HG03342 (cell line): ENCODE results near the gene TNK2.

Source experiments
- ATAC-seq: cut with Tn5 transposase; IDR thresholded peaks from one replicate; pipeline ENCODE4 v1.9.1; 2021; ENCODE audit warnings: mild to moderate bottlenecking, moderate library complexity; ENCODE audit not compliant: unreplicated experiment

The TNK2 gene

DNA sequence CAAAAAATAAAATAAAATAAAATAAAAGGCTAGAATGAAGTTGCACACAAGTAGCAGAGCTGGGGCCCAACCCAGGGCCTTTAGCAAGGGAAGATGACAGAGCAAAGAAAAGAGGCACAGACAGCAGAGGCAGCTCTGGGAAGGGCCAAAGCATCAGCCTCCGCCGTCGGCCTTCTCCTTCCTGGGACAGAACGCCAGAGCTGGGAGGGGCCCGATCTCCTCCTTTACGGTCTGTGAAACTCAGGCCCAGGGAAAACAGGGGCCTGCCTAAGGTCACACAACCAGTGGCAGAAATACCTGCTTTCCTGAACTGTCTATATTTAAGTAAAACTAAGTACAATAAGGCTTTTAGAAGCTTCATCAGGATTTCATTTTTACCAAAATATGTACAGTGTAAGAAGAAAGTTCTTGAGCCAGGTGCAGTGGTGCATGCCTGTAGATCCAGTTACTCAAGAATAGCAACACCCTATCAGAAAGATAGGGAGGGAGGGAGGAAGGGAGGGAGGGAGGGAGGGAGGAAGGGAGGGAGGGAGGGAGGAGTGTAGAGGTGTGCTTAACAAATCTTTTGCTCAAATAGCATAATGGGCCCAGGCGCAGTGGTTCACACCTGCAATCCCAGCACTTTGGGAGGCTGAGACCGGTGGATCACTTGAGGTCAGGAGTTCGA, 53.6 kb downstream of the TNK2 start:
- no peak for ATAC-seq

DNA sequence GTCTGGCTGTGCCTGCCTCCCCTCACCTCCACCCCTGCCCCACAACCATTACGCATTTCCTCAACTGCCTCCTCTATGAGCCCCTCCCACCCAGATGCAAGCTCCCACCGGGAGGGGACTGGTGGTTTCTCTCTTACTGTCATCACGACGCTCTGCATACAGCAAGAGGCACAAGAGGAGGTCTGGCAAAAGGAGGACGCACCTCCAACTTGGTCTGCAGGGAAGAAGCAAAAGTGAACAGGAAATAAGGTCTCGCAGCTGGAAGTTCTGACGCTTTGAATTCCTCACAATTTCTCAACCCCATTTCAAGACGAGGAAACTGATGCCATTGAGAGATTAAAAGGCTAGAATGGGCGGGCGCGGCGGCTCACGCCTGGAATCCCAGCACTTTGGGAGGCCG, 54.4 kb downstream of the TNK2 start:
- no peak for ATAC-seq

DNA sequence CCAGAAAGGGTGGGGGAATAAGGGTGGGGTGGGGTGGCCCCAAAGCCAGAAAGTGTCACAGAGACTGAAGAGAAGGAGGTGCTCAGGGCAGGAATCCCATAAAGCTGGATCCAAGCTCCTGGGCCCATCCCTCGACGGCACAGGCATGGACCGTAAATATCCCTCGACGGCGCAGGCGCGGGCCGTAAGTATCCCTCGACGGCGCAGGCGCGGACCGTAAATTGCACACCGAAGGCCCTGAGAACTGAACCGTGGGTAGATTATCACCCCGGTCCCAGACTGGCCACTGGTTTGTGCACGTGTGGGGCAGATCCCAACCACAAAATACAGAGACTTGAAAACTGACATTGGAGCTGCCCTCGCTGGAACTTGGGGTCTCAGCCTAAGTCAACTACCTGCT, 55.3 kb downstream of the TNK2 start:
- ATAC-seq, result no peak

DNA sequence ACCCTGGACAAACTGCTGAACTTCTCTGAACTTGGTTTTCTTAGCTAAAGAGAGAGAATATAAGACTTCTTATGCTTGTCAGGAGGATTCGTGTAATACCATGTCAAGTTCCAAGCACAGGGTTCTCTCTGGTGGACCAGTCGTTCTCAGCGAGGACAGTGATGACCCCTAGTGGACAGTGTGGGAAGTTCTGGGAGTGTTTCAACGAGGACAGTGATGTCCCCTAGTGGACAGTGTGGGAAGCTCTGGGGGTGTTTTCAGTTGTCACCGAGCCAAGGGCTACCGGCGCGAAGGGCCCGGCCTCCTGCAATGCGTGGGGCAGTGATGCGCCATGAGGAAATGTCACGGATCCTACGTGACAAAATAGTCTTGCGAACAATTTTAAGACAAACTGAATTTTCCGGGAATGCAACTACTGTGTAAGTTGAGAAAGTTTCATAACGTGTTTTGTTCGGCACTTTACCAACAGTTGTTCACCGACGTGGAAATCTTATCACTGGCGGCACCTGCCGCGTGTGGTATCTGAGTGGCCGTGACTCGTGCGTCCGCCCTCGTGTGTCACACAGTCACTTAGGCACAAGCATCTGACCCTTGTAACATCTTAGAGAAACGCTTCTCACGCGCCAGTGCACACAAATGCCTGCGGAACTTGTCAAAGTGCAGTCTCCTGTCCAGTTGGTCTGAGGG, 57.4 kb downstream of the TNK2 start:
- ATAC-seq, result peak; percentile 89

DNA sequence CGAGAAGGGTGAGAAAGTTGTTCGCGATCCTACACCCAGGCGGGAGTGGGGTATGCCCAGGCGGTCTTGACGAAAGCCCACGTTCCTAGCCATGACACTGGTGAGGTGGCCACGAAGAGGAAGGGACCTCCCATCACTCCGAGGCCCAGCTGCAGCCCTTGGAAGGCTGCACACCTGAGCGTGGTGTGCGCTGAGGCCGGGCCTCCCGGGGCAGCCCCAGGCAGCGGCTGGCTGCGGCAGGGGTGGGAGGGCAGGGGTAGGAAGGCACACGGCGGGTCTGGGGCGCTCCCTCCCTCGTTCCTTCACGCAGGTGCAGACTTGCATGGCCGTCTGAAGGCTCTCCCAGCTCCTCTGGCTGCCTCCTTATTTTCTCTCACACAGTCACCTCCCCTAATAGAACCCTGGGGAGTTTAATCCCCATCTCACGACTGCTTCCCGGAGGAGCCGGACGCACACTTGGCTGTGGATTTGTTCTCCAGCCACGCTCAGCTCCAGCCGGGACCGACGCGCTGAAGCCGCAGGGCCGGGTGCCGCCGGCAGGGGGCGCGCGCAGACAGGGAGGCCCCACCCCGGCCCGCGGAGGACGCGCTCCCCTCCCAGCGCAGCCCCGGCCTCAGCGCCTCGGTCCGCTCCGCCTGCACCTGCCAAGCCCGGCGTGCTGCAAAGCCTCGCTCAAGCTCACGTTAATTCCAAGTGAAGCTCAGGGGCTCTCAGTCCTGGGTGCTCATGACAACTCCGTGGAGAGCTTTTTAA, 58.9 kb downstream of the TNK2 start:
- no peak for ATAC-seq

DNA sequence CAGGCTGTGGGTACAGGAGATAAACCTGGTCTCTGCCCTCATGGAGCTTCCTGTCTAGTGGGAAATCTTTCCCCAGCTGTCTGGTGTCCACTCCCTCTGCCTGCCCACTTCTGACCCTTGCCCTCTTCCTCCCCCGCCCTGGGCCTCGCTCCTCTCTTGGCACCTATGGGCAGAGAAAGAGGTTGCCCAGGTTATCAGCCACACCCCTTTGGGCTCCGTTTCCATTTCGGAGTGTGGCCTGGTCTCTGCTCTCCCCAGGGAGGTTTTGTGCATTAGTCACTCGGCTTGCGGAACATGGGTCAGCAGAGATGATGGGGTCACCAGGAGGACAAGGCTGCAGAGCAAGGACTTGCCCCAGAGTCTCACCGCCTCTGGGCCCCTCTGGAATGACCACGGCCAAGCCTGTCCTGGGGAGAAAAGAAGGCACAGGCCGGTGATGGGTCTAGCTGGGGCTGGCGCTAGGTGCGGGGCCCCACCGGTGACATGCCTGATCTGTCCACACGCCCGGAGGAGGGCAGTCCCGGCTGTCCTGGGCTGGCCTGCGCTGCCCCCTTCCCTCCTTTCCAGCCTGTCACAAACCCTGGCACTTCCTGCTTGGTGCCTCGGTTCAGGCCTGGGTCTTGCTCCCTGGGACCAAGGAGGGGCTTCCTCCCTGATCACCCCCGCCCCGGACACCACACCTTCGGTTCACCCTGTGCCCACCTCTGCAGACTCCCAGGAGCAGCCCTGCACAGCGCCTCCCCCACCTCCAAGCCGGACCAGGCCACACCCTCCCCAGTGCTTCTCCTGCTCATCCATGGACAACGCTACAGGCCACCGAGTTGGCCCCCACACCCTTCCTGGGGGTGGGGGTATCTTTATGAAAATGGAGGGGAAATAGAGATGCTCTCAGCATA, 61.0 kb downstream of the TNK2 start:
- ATAC-seq, result no peak

DNA sequence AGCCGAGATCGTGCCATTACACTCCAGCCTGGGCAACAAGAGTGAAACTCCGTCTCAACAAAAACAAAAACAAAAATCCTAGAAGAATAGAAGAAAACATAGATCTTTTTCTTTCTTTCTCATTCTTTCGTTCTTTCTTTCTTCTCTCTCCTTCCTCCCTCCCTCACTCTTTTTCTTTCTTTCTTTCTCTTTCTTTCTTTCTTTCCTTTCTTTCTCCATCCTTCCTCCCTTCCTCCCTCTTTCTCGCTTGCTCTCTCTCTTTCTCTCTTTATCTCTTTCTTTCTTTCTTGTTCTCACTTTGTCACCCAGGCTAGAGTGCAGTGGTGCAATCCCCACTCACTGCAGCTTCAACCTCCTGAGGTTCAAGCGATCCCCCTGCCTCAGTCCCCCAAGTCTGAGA, 62.9 kb downstream of the TNK2 start:
- ATAC-seq, result no peak

DNA sequence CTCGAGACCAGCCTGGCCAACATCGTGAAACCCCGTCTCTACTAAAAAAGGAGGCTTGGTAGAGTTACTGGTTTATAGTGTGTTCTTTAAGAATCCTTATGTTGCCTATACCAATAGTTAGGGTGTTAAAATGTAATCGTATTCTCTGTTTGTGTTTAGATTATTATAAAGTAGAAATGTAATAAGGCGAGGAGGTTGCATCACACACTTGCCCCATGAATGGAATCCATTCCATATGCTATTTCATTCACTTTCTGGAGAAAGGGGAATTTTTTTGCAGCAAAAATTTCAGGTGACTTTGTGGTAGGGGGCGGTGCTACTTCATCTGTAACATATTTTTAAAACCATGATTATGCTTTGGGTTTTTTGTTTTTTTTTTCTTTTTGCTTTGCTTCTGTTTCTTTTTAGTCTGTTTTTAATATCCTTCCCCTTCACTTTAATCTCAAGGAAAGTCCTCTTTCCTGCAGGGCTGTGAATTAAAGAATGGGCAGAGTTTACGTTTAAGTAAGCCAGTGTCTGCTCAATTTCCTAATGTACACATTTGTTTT, 63.6 kb downstream of the TNK2 start:
- ATAC-seq, result no peak

DNA sequence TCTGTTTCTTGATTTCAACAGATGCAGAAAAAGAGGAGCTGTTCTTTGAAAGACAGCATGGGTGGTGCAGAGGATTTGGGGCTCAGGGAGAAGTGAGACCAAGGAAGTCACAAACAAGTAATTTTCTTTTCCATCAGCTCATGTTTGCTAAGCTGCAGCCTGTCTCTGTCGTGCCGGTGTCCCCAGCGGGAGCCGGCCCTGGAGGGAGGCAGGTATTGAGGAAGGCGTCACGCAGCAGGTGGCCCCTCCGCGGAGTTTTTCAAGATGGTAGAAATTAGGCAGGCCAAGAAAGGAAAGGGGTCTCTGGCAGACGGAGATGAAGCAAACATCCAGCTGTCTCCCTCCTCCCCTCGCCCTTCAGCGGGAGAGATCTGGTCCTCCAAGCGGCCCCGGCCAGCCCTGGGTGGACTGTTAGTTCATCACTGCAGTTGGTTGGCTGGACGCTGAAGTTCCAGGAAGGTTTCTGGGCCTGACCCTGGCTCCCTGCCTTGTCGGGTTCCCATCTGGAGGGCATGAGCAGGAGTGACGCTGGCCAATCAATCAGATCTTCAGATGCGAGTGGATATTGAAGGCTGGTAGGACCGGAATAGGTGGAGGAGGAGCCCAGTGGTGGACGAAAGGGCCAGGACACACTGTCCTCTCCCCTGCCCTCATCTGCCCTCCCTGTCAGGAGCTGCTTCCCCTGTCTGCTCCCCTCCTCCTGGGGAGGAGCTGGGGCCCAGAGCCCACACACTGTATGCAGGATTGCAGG, 68.9 kb downstream of the TNK2 start:
- no peak for ATAC-seq

DNA sequence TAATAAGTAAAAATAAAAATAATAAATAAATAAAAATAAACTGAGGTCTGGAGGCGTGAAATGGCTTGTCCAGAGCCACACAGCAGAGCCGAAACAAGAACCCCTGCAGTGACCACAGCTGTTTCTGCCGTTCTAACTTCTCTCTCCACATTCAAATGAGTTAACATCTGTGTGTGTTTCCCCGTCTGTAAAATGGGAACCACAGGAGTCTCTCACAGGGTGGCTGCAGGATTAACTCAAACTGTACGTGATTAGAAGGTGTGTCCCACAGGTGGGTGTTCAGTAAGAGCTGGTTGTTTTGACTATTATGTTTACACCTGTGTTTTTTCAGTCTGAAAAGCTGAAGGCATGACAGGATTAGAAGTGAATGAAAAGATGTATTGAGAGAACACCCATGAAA, 69.6 kb downstream of the TNK2 start:
- no peak for ATAC-seq

DNA sequence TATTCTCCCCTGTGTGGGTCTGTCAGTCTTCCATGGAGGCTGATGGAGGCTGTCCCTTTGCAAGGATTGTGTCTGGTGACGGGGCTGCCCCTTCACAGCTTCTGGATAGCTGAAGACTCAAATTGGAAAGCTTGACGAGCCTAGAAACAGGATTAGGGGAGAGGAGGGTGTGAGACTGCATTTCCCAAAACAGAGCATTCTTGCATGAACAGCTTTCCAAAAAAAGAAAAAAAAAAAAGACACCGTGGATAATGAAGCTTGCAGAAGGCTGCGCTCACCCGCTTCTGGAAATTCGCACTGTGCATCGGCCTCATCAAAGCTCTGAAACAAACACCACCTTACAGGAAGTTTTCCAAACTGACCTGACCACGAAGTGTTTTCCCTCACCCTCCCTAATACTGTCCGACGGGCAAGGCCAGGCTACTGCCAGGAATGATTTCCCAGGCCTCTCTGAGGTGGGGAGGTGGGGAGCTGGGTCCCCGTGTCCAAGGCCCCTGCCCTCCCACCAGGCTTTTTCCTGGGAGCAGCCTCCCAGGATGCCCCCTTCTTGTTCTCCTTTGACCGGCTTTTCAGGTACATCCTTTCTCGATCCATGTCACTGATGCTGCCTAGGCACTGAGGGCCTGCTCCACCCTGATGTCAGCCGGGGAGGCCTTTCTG, 71.7 kb downstream of the TNK2 start:
- ATAC-seq, result no peak

DNA sequence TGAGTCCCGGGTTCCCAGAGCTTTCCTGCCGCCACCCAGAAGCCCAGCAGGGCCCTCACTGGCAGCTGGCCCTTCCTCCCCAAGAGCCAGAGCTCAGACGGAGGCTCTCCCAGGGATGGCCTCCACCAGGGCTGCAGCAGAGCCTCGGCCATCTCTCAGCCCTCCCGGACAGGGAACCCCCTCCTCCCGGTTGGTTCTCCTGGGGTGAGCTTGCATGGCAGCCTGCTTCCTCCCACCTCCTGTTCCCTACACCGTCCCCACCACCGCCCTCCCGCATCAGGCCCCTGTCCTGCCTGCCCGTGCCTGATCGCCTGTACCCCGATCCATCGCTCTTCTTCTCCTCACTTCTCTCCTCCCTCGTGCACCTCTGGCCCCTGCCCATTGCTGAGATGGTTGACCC, 72.6 kb downstream of the TNK2 start:
- ATAC-seq, result no peak

DNA sequence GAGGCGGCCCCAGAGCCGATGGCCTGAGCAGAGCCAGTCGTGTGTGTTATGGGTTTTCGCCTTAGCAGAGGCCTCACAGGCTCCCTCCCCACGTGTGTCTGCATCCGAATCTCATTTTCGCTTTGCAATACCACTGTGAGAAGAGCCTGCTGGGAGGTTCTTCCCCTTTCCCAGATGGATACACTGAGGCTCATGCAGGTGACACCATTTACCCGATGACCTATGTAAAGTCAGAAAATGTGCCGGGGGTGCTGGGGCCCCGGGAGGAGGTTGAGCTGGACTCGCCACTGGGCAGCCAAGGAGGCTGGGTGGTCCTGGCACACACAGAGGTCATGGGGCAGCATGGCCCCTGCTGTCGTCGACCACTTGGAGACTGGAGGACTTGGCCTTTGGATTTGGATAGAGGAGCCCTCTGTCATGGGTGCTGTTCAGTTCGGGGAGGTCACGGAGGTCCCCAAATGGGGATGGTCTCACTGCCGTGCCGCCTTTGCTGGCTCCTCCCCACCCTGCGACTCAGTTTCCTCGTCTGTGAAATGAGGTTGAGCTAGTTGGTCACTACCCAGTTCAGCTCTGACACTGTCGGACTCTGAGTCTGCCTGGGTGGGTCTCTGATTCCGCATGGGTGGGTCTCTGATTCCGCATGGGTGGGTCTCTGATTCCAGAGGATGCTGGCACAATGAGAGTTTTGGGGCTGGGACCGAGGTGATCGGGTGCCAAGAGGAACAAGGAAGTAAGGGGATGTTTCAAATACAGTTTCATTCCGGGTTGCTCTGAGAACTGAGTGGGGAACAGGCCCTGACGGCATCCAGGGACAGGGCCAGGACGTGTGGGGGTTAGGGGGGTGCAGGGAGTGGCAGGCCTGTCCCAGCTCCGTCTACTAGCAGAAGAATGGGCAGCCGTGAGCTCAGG, 73.4 kb downstream of the TNK2 start:
- no peak for ATAC-seq

DNA sequence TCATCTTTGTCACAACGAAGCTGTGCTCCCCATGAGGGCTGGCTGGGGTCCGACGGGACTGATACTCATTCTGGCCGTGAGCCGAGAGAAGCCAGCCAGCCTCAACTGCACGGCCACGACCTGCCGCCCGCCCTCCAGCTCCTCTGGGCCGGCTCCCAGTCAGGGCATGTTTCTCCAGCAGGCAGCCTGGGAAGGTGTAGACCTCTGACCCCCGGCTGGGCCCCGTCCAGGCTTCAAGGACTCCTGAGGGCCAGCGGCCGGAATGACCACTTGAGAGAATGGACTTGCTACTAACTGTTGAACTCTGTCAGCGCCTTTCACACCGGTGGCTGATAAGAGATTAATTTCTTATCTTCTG, 78.5 kb downstream of the TNK2 start:
- ATAC-seq, result no peak

DNA sequence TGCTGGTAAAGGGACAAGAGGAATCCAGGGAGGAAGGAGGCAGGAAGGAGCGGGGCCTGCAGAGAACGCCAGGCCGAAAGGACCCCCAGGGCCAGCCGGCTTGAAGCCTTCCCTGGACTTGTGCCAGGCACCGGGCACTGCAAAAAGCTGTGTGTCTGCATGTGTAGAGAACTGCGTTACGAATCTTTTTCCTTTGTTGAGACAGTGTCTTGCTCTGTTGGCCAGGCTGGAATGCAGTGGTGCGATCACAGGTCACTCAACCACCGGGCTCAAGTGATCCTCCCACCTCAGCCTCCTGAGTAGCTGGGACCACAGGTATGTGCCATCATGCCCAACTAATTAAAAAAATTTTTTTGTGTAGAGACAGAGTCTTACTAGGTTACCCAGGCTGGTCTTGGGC, 79.6 kb downstream of the TNK2 start:
- no peak for ATAC-seq

DNA sequence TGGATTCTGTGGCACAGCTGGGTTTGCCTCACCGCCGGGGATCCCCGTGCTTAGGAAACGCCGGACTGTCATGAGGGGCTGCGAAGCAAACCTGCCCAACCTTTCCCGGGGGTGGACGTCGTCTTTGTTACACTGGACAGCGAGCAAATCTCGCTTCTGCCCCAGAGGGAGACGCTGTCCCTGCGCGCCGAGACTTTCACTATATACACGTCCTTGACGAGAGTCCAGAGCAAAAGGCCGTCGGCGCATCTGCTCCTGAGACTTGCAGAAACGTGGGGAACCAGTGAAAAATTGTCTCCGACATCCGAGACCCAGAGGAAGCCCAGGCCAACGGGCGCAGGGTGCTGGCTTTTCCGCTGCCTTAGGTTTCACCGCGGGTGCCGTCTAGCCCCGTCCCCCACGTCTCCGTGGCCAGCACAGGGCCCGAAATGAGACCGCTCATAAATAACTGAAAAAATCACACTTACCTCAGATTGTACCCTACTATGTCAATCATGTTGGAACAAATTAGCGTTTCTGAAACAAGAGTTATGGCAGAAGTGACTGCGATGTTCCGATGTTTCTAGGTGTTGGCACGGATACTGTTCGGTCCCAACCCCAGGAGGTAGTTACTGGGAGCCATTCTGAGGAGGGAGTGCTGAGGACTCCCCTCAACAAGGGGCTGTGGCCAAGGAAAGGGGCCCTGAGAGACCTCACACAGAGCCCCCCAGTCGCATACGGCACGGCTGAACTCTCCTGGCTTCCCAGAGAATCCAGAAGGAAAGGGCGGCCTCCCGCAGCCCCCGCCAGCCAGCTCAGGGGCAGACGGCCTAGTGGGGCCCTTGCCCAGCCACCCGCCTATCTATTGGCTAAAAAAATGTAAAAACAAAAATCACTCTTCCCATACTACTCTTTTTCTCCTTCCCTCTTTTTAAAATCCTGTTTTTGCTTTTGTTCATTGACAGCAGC, 82.2 kb downstream of the TNK2 start:
- ATAC-seq, result no peak

DNA sequence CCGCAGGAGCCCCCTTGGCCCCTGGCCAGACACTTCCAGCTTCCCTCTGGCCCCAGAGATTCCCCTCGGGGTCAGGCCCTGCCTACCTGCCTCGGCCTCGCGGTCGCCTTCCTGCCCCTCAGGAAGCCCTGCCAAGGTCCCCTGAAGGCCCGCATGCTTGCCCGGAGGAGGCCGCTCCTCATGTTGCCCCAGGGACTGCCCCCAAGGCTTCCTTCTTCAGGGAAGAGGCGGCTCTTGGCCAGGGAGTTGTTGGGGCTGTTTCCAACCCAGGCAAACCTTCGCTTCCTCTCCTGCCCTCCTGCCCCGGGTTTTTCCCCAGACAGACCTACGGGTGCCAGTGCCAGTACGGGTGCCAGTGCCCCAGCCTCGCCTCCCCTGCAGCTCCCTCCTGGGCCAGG, 83.2 kb downstream of the TNK2 start:
- no peak for ATAC-seq
